Liver (tissue), 9 donors: Measurements from ENCODE around the gene ATF5. TPM values are rescaled to one million over a fixed set of nuclear protein-coding genes. Genes with fewer than 3 reads are reported as not detected.
A peak's percentile ranks its signal among the peaks of the same experiment; 100 is the strongest.

Experiments used
- DNase-seq: peaks from one replicate; pipeline ENCODE4 v3.0.0-alpha.2; 2017; ENCODE audit warnings: low spot score
- H3K27ac ChIP-seq, 2 donors: one replicate each; pipeline ENCODE4 v1.7.0; 2013; ENCODE audit warnings: inconsistent platforms in 2 of 2, low read length in 2 of 2, control low read depth in 1 of 2, low read depth in 1 of 2, mild to moderate bottlenecking in 1 of 2
- H3K27me3 ChIP-seq, 4 donors: one replicate each; pipeline versions ENCODE4 v1.6.1 to v1.7.0; 2013; ENCODE audit warnings: low read length in 3 of 4, inconsistent platforms in 1 of 4, mild to moderate bottlenecking in 1 of 4, moderate library complexity in 1 of 4; ENCODE audit not compliant: control insufficient read depth in 4 of 4, insufficient read depth in 4 of 4
- H3K36me3 ChIP-seq, 4 donors: one replicate each; pipeline versions ENCODE4 v1.6.1 to v1.7.0; 2013; ENCODE audit warnings: low read length in 3 of 4, mild to moderate bottlenecking in 3 of 4, low read depth in 1 of 4, moderate library complexity in 1 of 4; ENCODE audit not compliant: control insufficient read depth in 4 of 4, insufficient read depth in 3 of 4
- H3K4me1 ChIP-seq, 4 donors: one replicate each; pipeline versions ENCODE4 v1.6.1 to v1.7.0; 2013; ENCODE audit warnings: low read length in 3 of 4, mild to moderate bottlenecking in 3 of 4, moderate library complexity in 1 of 4; ENCODE audit not compliant: control insufficient read depth in 4 of 4, insufficient read depth in 4 of 4
- H3K4me3 ChIP-seq, 3 donors: one replicate each; pipeline versions ENCODE4 v1.6.1 to v1.7.0; 2013; ENCODE audit warnings: low read length in 3 of 3, control low read depth in 1 of 3, low read depth in 1 of 3, mild to moderate bottlenecking in 1 of 3
- H3K9ac ChIP-seq, 2 donors: one replicate each; pipeline ENCODE4 v1.7.0; 2013; ENCODE audit warnings: low read length in 2 of 2, mild to moderate bottlenecking in 2 of 2, moderate library complexity in 2 of 2, control low read depth in 1 of 2, low read depth in 1 of 2
- H3K9me3 ChIP-seq, 4 donors: one replicate each; pipeline versions ENCODE4 v1.6.1 to v1.7.0; 2013; ENCODE audit warnings: low read length in 3 of 4; ENCODE audit not compliant: control insufficient read depth in 4 of 4
- EGR1 ChIP-seq, 2 donors: IDR thresholded peaks; 2 replicates each; pipeline ENCODE4 v1.6.1; 2016 to 2018; ENCODE audit warnings: antibody characterized with exemption in 2 of 2, low read depth in 2 of 2
- FOXA1 ChIP-seq: IDR thresholded peaks from 2 replicates; pipeline ENCODE4 v1.6.1; 2016; ENCODE audit warnings: antibody characterized with exemption
- FOXA2 ChIP-seq: IDR thresholded peaks from 2 replicates; pipeline ENCODE4 v1.6.1; 2016; ENCODE audit warnings: antibody characterized with exemption
- GABPA ChIP-seq, 2 donors: IDR thresholded peaks in 1 of 2; conservative IDR thresholded peaks in 1 of 2; 2 replicates each; pipeline ENCODE4 v1.6.1; 2016; ENCODE audit warnings: antibody characterized with exemption in 2 of 2, mild to moderate bottlenecking in 1 of 2, moderate library complexity in 1 of 2
- HNF4A ChIP-seq, 2 donors: conservative IDR thresholded peaks; 2 replicates each; pipeline ENCODE4 v1.6.1; 2016; ENCODE audit warnings: antibody characterized with exemption in 2 of 2, mild to moderate bottlenecking in 2 of 2
- HNF4G ChIP-seq: IDR thresholded peaks from 2 replicates; pipeline ENCODE4 v1.6.1; 2016; ENCODE audit warnings: antibody characterized with exemption
- JUND ChIP-seq, 2 donors: IDR thresholded peaks; 2 replicates each; pipeline ENCODE4 v1.6.1; 2016; ENCODE audit warnings: antibody characterized with exemption in 2 of 2
- NR2F2 ChIP-seq: IDR thresholded peaks from 2 replicates; pipeline ENCODE4 v1.6.1; 2016; ENCODE audit warnings: antibody characterized with exemption
- RAD21 ChIP-seq, 2 donors: IDR thresholded peaks; 2 replicates each; pipeline ENCODE4 v1.6.1; 2016; ENCODE audit warnings: antibody characterized with exemption in 2 of 2, mild to moderate bottlenecking in 2 of 2
- REST ChIP-seq: IDR thresholded peaks from 2 replicates; pipeline ENCODE4 v1.6.1; 2016; ENCODE audit warnings: antibody characterized with exemption, mild to moderate bottlenecking
- RXRA ChIP-seq, 2 donors: IDR thresholded peaks; 2 replicates each; pipeline ENCODE4 v1.6.1; 2017 to 2018; ENCODE audit warnings: antibody characterized with exemption in 2 of 2, mild to moderate bottlenecking in 1 of 2
- SP1 ChIP-seq: IDR thresholded peaks from 2 replicates; pipeline ENCODE4 v1.6.1; 2018; ENCODE audit warnings: antibody characterized with exemption, mild to moderate bottlenecking
- TAF1 ChIP-seq: conservative IDR thresholded peaks from 2 replicates; pipeline ENCODE4 v1.6.1; 2016; ENCODE audit warnings: antibody characterized with exemption, mild to moderate bottlenecking
- YY1 ChIP-seq: IDR thresholded peaks from 2 replicates; pipeline ENCODE4 v1.6.1; 2016; ENCODE audit warnings: antibody characterized with exemption, mild to moderate bottlenecking
- ZBTB33 ChIP-seq: IDR thresholded peaks from 2 replicates; pipeline ENCODE4 v1.6.1; 2016; ENCODE audit warnings: antibody characterized with exemption
- WGBS: extraction: QIAGEN DNeasy Blood & Tissue Kit; methylation state at CpG from one replicate; pipeline ENCODE4 v1.1.7; 2013; 5-methylcytosine and 5-hydroxymethylcytosine counted together
- polyA plus RNA-seq, 2 donors: library from polyadenylated mRNA; stranded (reverse) in 1 of 2; unstranded in 1 of 2; fragments of 200-250 nt in 1 of 2; fragments of >200 nt in 1 of 2; fragmentation: Nextera tagmentation in 1 of 2; extraction: Ambion mirVana in 1 of 2; gene quantifications; one replicate each; pipeline versions ENCODE4 v1.2.1 to v1.2.3, GENCODE V29; 2013 to 2015
- total RNA-seq, 2 donors: library from RNA; depleted of rRNA; stranded (reverse); fragments of >200 nt; gene quantifications; one replicate each; pipeline ENCODE4 v1.2.3, GENCODE V29; 2014
- TF ChIP-seq, protein P1 (sequence below): fragments of 150-350 bp; IDR thresholded peaks from 2 replicates; pipeline ENCODE4 v1.5.1; 2017; ENCODE audit warnings: improper control_type of control experiment, low read depth, low read length; ENCODE audit not compliant: missing input control
- TF ChIP-seq, protein P2 (sequence below): IDR thresholded peaks from 2 replicates; pipeline ENCODE4 v1.6.1; 2016; ENCODE audit warnings: antibody characterized with exemption
- TF ChIP-seq, protein P3 (sequence below): IDR thresholded peaks from 2 replicates; pipeline ENCODE4 v1.6.1; 2016; ENCODE audit warnings: antibody characterized with exemption
- donor health status: healthy.
- donor health status: healthy.
- donor health status: healthy.
- donor health status: healthy.
- donor health status: healthy.

Gene ATF5
- total and polyA plus RNA-seq, 4 donors, result 42.3 to 2,086 (median 347) TPM

- Histone ChIP-seq H3K27ac (peak overlapping the region; percentile 96), H3K9me3 (no peaks in the 10 kb centered on the region), H3K36me3 (no peaks in the 10 kb centered on the region), H3K4me1 (peaks cover 13 to 51% (median 37%) of the 10 kb centered on the region in 4 donors), H3K27me3 (no peaks in the 10 kb centered on the region), H3K4me3 (peak overlapping the region; percentile 7 to 44 (median 12)), H3K9ac (peak overlapping the region; percentile 77 to 85)
- DNase-seq, result peak; percentile 67
- WGBS, result 39% methylated on average over 31 of the region's 31 CpGs
- TF ChIP-seq FOXA2, result peak; percentile 56
- TF ChIP-seq REST, result peak; percentile 47
- TF ChIP-seq FOXA1, result peak; percentile 17
- peak; percentile 74 to 92 for TF ChIP-seq JUND (IDR thresholded peaks at IDR 0.05)
- TF ChIP-seq, protein P1, sequence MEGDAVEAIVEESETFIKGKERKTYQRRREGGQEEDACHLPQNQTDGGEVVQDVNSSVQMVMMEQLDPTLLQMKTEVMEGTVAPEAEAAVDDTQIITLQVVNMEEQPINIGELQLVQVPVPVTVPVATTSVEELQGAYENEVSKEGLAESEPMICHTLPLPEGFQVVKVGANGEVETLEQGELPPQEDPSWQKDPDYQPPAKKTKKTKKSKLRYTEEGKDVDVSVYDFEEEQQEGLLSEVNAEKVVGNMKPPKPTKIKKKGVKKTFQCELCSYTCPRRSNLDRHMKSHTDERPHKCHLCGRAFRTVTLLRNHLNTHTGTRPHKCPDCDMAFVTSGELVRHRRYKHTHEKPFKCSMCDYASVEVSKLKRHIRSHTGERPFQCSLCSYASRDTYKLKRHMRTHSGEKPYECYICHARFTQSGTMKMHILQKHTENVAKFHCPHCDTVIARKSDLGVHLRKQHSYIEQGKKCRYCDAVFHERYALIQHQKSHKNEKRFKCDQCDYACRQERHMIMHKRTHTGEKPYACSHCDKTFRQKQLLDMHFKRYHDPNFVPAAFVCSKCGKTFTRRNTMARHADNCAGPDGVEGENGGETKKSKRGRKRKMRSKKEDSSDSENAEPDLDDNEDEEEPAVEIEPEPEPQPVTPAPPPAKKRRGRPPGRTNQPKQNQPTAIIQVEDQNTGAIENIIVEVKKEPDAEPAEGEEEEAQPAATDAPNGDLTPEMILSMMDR, result no peak
- peak; percentile 99 for TF ChIP-seq SP1
- TF ChIP-seq TAF1, result peak; percentile 87
- peak; percentile 99 for TF ChIP-seq RXRA (IDR thresholded peaks at IDR 0.05)
- TF ChIP-seq, protein P2, sequence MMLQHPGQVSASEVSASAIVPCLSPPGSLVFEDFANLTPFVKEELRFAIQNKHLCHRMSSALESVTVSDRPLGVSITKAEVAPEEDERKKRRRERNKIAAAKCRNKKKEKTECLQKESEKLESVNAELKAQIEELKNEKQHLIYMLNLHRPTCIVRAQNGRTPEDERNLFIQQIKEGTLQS, result peak; percentile 79
- TF ChIP-seq YY1, result peak; percentile 83
- TF ChIP-seq EGR1 (IDR thresholded peaks at IDR 0.05; ENCODE audit: low read depth in 2 of 2), result peak; percentile 32 to 50
- TF ChIP-seq RAD21 (IDR thresholded peaks at IDR 0.05), result peak in 1 of 2 donors; percentile 40
- peak; percentile 99 for TF ChIP-seq NR2F2
- peak; percentile 99 for TF ChIP-seq HNF4G
- TF ChIP-seq, protein P3, sequence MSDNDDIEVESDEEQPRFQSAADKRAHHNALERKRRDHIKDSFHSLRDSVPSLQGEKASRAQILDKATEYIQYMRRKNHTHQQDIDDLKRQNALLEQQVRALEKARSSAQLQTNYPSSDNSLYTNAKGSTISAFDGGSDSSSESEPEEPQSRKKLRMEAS, result peak; percentile 88
- TF ChIP-seq ZBTB33, result peak; percentile 95
- peak; percentile 95 to 99 for TF ChIP-seq HNF4A (conservative IDR thresholded peaks at IDR 0.05)
- TF ChIP-seq GABPA (IDR thresholded peaks at IDR 0.05 in 1 of 2, conservative IDR thresholded peaks at IDR 0.05 in 1 of 2), result peak in 1 of 2 donors; percentile 8
Observed at GRCh38 chr19:49923055-49924003, 5.7 kb upstream of the ATF5 start.
